HG02623 (cell line): ENCODE data around the gene ADAM19.
A peak's percentile ranks its signal among the peaks of the same experiment; 100 is the strongest.

ENCODE experiments used
- ATAC-seq: cut with Tn5 transposase; IDR thresholded peaks from one replicate; pipeline ENCODE4 v1.9.1; 2021; ENCODE audit warnings: moderate library complexity; ENCODE audit not compliant: unreplicated experiment

The ADAM19 gene

GRCh38 chr5:157575381-157576020, at the start of gene ADAM19:
Gene ADAM19 (minus strand): TSS chr5:157575775. CDS start chr5:157575696, 79 bp downstream.
- ATAC-seq = peak; percentile 28

GRCh38 chr5:157624144-157624543, 48.6 kb upstream of the ADAM19 start:
- no peak for ATAC-seq

GRCh38 chr5:157620776-157621175, 45.2 kb upstream of the ADAM19 start:
- no peak for ATAC-seq

- no peak for ATAC-seq
Observed at GRCh38 chr5:157618191-157618765, 42.7 kb upstream of the ADAM19 start.

GRCh38 chr5:157616785-157617184, 41.2 kb upstream of the ADAM19 start:
- no peak for ATAC-seq

GRCh38 chr5:157613385-157614245, 38.0 kb upstream of the ADAM19 start:
- no peak for ATAC-seq

GRCh38 chr5:157612581-157612980, 37.0 kb upstream of the ADAM19 start:
- ATAC-seq = no peak

GRCh38 chr5:157611571-157612476, 36.2 kb upstream of the ADAM19 start:
- ATAC-seq = peak; percentile 81

- no peak for ATAC-seq
Observed at GRCh38 chr5:157610990-157611389, 35.4 kb upstream of the ADAM19 start.

- ATAC-seq = no peak
Observed at GRCh38 chr5:157608972-157609565, 33.5 kb upstream of the ADAM19 start.

GRCh38 chr5:157607371-157608161, 32.0 kb upstream of the ADAM19 start:
- ATAC-seq = no peak

GRCh38 chr5:157606046-157606445, 30.5 kb upstream of the ADAM19 start:
- no peak for ATAC-seq

GRCh38 chr5:157603333-157604190, 28.0 kb upstream of the ADAM19 start:
- peak; percentile 37 for ATAC-seq

- ATAC-seq = peak; percentile 44
Observed at GRCh38 chr5:157602505-157602904, 26.9 kb upstream of the ADAM19 start.

- no peak for ATAC-seq
Observed at GRCh38 chr5:157600252-157600651, 24.7 kb upstream of the ADAM19 start.

- no peak for ATAC-seq
Observed at GRCh38 chr5:157599565-157599964, 24.0 kb upstream of the ADAM19 start.

- no peak for ATAC-seq
Observed at GRCh38 chr5:157598350-157598936, 22.9 kb upstream of the ADAM19 start.

GRCh38 chr5:157597277-157597676, 21.7 kb upstream of the ADAM19 start:
- no peak for ATAC-seq
